Karpas-422 (cell line): ENCODE measurements around the gene RHOXF1. TPM values are rescaled to one million over a fixed set of nuclear protein-coding genes. Genes with fewer than 3 reads are reported as not detected.
"Not testable (repeated sequence)": the region's sequence is repeated elsewhere in the genome, so short reads cannot be mapped to it uniquely, and the experiment has no call there.

Experiments
- DNase-seq: peaks from one replicate; pipeline ENCODE4 v3.0.0-alpha.2; 2015
- H2AFZ ChIP-seq: fragments of 200-600 bp; sonication (generic); 2 replicates; pipeline ENCODE4 v1.6.1; 2014; ENCODE audit warnings: antibody characterized with exemption, low read length, mixed read lengths
- H3K27ac ChIP-seq: fragments of 200-600 bp; sonication (generic); 2 replicates; pipeline ENCODE4 v1.5.1; 2014; ENCODE audit warnings: mild to moderate bottlenecking, low read length, moderate library complexity
- H3K27me3 ChIP-seq: fragments of 200-600 bp; sonication (generic); 2 replicates; pipeline ENCODE4 v1.6.1; 2014; ENCODE audit warnings: low read length, mixed read lengths
- H3K36me3 ChIP-seq: fragments of 200-600 bp; sonication (generic); 2 replicates; pipeline ENCODE4 v1.6.1; 2014; ENCODE audit warnings: low read length, mixed read lengths; ENCODE audit not compliant: insufficient read depth
- H3K4me1 ChIP-seq: fragments of 200-600 bp; sonication (generic); 2 replicates; pipeline ENCODE4 v1.6.1; 2014; ENCODE audit warnings: mild to moderate bottlenecking, low read length, mixed read lengths
- H3K4me2 ChIP-seq: fragments of 200-600 bp; sonication (generic); 2 replicates; pipeline ENCODE4 v1.6.1; 2014; ENCODE audit warnings: low read length, low read depth, mild to moderate bottlenecking; ENCODE audit not compliant: poor library complexity, severe bottlenecking
- H3K4me3 ChIP-seq: fragments of 200-600 bp; sonication (generic); 2 replicates; pipeline ENCODE4 v1.5.1; 2014; ENCODE audit warnings: mild to moderate bottlenecking, antibody characterized with exemption, low read length, mixed read lengths
- H3K79me2 ChIP-seq: fragments of 200-600 bp; sonication (generic); 2 replicates; pipeline ENCODE4 v1.6.1; 2014; ENCODE audit warnings: mild to moderate bottlenecking, low read length, mixed read lengths
- H3K9ac ChIP-seq: fragments of 200-600 bp; sonication (generic); 2 replicates; pipeline ENCODE4 v1.6.0; 2014; ENCODE audit warnings: low read length
- H3K9me2 ChIP-seq: fragments of 200-600 bp; sonication (generic), shearing (Covaris generic); replicated peaks from 2 replicates; pipeline ENCODE4 v1.6.0; 2014; ENCODE audit warnings: mild to moderate bottlenecking, low read length, moderate library complexity; ENCODE audit not compliant: insufficient read depth
- H3K9me3 ChIP-seq: fragments of 300-700, 200-600 bp; sonication (generic); 2 replicates; pipeline ENCODE4 v1.6.1; 2014; ENCODE audit warnings: low read length, mixed read lengths
- H4K20me1 ChIP-seq: fragments of 200-600 bp; sonication (generic); 2 replicates; pipeline ENCODE4 v1.6.1; 2014; ENCODE audit warnings: mild to moderate bottlenecking, antibody characterized with exemption, low read length, low read depth; ENCODE audit not compliant: insufficient read depth
- total RNA-seq: library from RNA; depleted of rRNA; stranded (reverse); fragments of >200 nt; shearing (Covaris generic); gene quantifications from 2 replicates; pipeline ENCODE4 v1.2.3, GENCODE V29; 2014; ENCODE audit warnings: low replicate concordance

RHOXF1 gene
- total RNA-seq, 1 experiment from 2014 or later: not detected

- no peaks in the 10 kb centered on the region for H3K9me3 ChIP-seq
- no peaks in the 10 kb centered on the region for H3K4me1 ChIP-seq
- H3K27ac ChIP-seq: no peak overlapping the region
- H2AFZ ChIP-seq: no peak overlapping the region
- H4K20me1 ChIP-seq: no peaks in the 10 kb centered on the region
- no peak for DNase-seq
- no peaks in the 10 kb centered on the region for H3K79me2 ChIP-seq
- H3K4me2 ChIP-seq: no peak overlapping the region
- H3K9me2 ChIP-seq: no peaks in the 10 kb centered on the region
- no peak overlapping the region for H3K9ac ChIP-seq
- no peaks in the 10 kb centered on the region for H3K36me3 ChIP-seq
- no peaks in the 10 kb centered on the region for H3K27me3 ChIP-seq
- H3K4me3 ChIP-seq: no peak overlapping the region
These were observed 24.7 kb upstream of the RHOXF1 start for GRCh38 chrX:120140293-120140981.

GRCh38 chrX:120137439-120137838, 21.7 kb upstream of the RHOXF1 start:
- Histone ChIP-seq H3K79me2 (no peaks in the 10 kb centered on the region), H3K36me3 (no peaks in the 10 kb centered on the region), H3K4me3 (no peak overlapping the region), H3K9ac (no peak overlapping the region), H3K27ac (no peak overlapping the region), H3K27me3 (no peaks in the 10 kb centered on the region), H2AFZ (no peak overlapping the region), H3K9me2 (no peaks in the 10 kb centered on the region), H3K4me2 (no peak overlapping the region), H3K4me1 (no peaks in the 10 kb centered on the region), H4K20me1 (no peaks in the 10 kb centered on the region), H3K9me3 (no peaks in the 10 kb centered on the region)
- DNase-seq: no peak

DNA sequence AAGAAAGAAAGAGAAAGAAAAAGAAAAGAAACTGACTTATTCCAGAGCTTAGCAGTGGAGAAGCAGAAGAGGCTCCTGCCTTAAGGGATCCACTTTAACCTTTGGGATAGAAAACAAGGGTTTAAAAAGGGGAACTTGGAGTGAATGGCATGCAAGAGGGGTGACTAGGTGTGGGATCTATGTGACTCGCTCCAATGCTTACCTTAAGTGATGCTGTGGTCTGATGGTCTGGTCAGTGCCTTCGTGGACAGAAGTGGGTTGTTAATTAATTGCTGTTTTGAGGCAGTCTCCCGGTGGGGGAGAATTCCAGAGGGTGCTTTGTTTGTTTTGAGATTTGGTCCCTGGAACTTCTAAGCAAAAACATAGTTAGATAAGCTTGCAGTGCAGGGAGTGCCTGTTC, 21.1 kb upstream of the RHOXF1 start:
- Histone ChIP-seq H3K27me3 (no peaks in the 10 kb centered on the region), H4K20me1 (no peaks in the 10 kb centered on the region), H3K4me2 (no peak overlapping the region), H3K9ac (no peak overlapping the region), H3K79me2 (no peaks in the 10 kb centered on the region), H3K4me1 (no peaks in the 10 kb centered on the region), H3K36me3 (no peaks in the 10 kb centered on the region), H3K9me2 (no peaks in the 10 kb centered on the region), H3K9me3 (no peaks in the 10 kb centered on the region), H3K27ac (no peak overlapping the region), H2AFZ (no peak overlapping the region), H3K4me3 (no peak overlapping the region)
- no peak for DNase-seq

GRCh38 chrX:120136128-120136527, 20.4 kb upstream of the RHOXF1 start:
- H3K4me1 ChIP-seq: no peaks in the 10 kb centered on the region
- H3K9ac ChIP-seq: no peak overlapping the region
- H3K9me3 ChIP-seq: no peaks in the 10 kb centered on the region
- DNase-seq: no peak
- H2AFZ ChIP-seq: no peak overlapping the region
- no peaks in the 10 kb centered on the region for H3K79me2 ChIP-seq
- no peaks in the 10 kb centered on the region for H3K9me2 ChIP-seq
- H3K27me3 ChIP-seq: no peaks in the 10 kb centered on the region
- H3K4me3 ChIP-seq: no peak overlapping the region
- no peak overlapping the region for H3K4me2 ChIP-seq
- no peaks in the 10 kb centered on the region for H4K20me1 ChIP-seq
- no peaks in the 10 kb centered on the region for H3K36me3 ChIP-seq
- H3K27ac ChIP-seq: no peak overlapping the region

DNA sequence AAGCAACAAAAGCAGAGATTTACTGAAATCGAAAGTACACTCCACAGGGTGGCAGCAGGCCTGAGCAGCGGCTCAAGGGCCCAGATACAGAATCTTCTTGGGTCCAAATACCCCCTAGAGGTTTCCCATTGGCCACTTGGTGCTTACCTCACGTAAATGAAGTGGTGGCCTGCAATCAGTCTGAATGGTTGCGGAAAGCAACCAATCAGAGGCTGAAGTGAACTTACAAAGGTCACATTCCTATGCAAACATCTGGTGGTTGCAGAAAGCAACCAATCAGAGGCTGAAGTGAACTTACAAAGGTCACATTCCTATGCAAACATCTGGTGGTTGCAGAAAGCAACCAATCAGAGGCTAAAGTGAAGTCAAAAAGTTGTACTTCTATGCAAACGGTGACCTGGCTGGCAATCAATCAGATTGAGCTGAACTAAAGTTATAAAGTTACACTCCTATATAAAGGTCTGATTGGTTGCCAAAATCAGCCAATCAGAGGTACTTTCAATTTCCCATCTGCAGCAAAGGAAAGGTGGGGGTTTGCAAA, 12.7 kb upstream of the RHOXF1 start:
- H4K20me1 ChIP-seq, H3K4me2 ChIP-seq, DNase-seq, H3K36me3 ChIP-seq, H3K79me2 ChIP-seq, H3K4me1 ChIP-seq, H2AFZ ChIP-seq, H3K27ac ChIP-seq, H3K27me3 ChIP-seq, H3K9me3 ChIP-seq, H3K9me2 ChIP-seq, H3K9ac ChIP-seq, H3K4me3 ChIP-seq: not testable (repeated sequence)

DNA sequence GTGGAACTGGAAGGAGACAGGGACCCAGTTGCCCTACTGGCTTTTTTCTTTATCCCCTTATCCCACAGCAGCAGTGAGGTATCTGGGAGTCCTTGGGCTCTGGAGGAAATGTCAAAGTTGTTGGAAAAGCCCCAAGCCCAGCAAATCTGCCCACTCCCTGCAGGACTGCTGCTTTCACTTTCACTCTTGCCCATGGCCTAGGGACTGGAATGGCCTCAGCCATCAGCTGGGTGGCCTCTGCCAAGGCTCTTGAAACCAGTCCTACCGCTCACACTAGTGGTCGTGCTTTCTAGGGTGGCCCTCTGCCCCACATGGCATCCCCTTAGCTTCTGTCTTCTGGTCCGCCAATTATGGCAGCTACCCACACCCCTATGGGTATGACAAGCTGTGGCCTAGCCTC, 9.7 kb upstream of the RHOXF1 start:
- no peak overlapping the region for H3K9ac ChIP-seq
- H4K20me1 ChIP-seq: no peaks in the 10 kb centered on the region
- no peak for DNase-seq
- no peak overlapping the region for H3K4me3 ChIP-seq
- H3K4me2 ChIP-seq: no peak overlapping the region
- H2AFZ ChIP-seq: no peak overlapping the region
- H3K27me3 ChIP-seq: no peaks in the 10 kb centered on the region
- no peaks in the 10 kb centered on the region for H3K9me2 ChIP-seq
- H3K79me2 ChIP-seq: no peaks in the 10 kb centered on the region
- no peaks in the 10 kb centered on the region for H3K36me3 ChIP-seq
- no peak overlapping the region for H3K27ac ChIP-seq
- H3K4me1 ChIP-seq: no peaks in the 10 kb centered on the region
- H3K9me3 ChIP-seq: no peaks in the 10 kb centered on the region

DNA sequence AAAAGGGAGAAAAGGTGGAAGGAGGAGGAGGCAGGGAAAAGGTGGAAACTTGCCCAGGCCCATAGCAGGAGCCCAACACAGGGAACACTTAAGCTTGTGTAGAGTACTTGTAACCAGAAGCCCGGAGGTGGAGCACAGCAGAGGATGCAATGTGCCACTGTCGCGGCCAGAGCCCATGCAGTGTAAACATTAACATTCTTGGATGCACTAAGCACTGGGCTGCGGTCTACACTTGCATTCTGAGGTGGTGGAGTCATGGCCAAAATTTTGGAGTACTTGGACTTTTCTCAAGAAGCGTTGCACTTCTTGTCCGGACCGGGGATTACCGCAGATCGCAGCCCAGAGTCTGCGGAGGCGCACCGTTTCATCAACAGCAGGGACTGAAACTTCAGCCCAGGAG, 4.5 kb upstream of the RHOXF1 start:
- Histone ChIP-seq H3K27me3 (no peaks in the 10 kb centered on the region), H3K4me2 (no peak overlapping the region), H2AFZ (no peak overlapping the region), H3K79me2 (no peaks in the 10 kb centered on the region), H3K27ac (no peak overlapping the region), H3K4me3 (no peak overlapping the region), H3K36me3 (no peaks in the 10 kb centered on the region), H3K4me1 (no peaks in the 10 kb centered on the region), H3K9me3 (no peaks in the 10 kb centered on the region), H3K9ac (no peak overlapping the region), H4K20me1 (no peaks in the 10 kb centered on the region), H3K9me2 (no peaks in the 10 kb centered on the region)
- DNase-seq: no peak

GRCh38 chrX:120111611-120112010, 4.1 kb downstream of the RHOXF1 start:
- H3K9me2 ChIP-seq: no peaks in the 10 kb centered on the region
- no peaks in the 10 kb centered on the region for H3K36me3 ChIP-seq
- H3K79me2 ChIP-seq: no peaks in the 10 kb centered on the region
- no peaks in the 10 kb centered on the region for H3K9me3 ChIP-seq
- H3K4me1 ChIP-seq: no peaks in the 10 kb centered on the region
- no peak overlapping the region for H3K9ac ChIP-seq
- no peak overlapping the region for H3K27ac ChIP-seq
- no peak overlapping the region for H3K4me2 ChIP-seq
- no peaks in the 10 kb centered on the region for H3K27me3 ChIP-seq
- no peak for DNase-seq
- H3K4me3 ChIP-seq: no peak overlapping the region
- H2AFZ ChIP-seq: no peak overlapping the region
- H4K20me1 ChIP-seq: no peaks in the 10 kb centered on the region
